GM13977 (cell line): ENCODE results near the gene SMYD2.

Experiments
- DNase-seq: peaks from one replicate; pipeline ENCODE4 v3.0.0; 2012; ENCODE audit warnings: low spot score
- CTCF ChIP-seq: IDR thresholded peaks from 2 replicates; pipeline ENCODE4 v1.5.1; 2012; ENCODE audit warnings: mild to moderate bottlenecking, control low read depth; ENCODE audit not compliant: insufficient read depth; ENCODE audit errors: extremely low read depth, missing control alignments
- in situ Hi-C: fragments of 300-500 bp; cut with MboI; formaldehyde crosslinking; loops from one replicate; pipeline ENCODE4 v1.12.0; 2022; ENCODE audit warnings: low sequenced_read_pairs, low pct_unique_long_range_greater_than_20kb, mixed read lengths, inconsistent platforms; ENCODE audit not compliant: unreplicated experiment

The SMYD2 gene

GRCh38 chr1:214312530-214313051 is 31.6 kb downstream of the SMYD2 start:
- TF ChIP-seq CTCF = no peak
- DNase-seq = no peak
- in situ Hi-C loops = no loop called here

GRCh38 chr1:214314178-214314843 is 33.4 kb downstream of the SMYD2 start:
- no peak for TF ChIP-seq CTCF
- DNase-seq = no peak
- in situ Hi-C loops = no loop called here

GRCh38 chr1:214316593-214316992 is 35.6 kb downstream of the SMYD2 start:
- DNase-seq = no peak
- in situ Hi-C loops = no loop called here
- no peak for TF ChIP-seq CTCF

- no peak for DNase-seq
- in situ Hi-C loops = no loop called here
- TF ChIP-seq CTCF = no peak
These were observed 36.3 kb downstream of the SMYD2 start for GRCh38 chr1:214317300-214317699.

- TF ChIP-seq CTCF = no peak
- DNase-seq = no peak
- in situ Hi-C loops = no loop called here
These were observed 36.8 kb downstream of the SMYD2 start for GRCh38 chr1:214317734-214318133.

- in situ Hi-C loops = no loop called here
- DNase-seq = no peak
- no peak for TF ChIP-seq CTCF
These were observed 37.4 kb downstream of the SMYD2 start for GRCh38 chr1:214318356-214318755.
